LNCaP clone FGC (cell line): ENCODE data around the gene MTA2.
"Not testable (repeated sequence)": the region's sequence is repeated elsewhere in the genome, so short reads cannot be mapped to it uniquely, and the experiment has no call there.

Source experiments
- DNase-seq: peaks from one replicate; pipeline ENCODE4 v3.0.0-alpha.2; 2011; ENCODE audit warnings: low read depth
- H3K4me3 ChIP-seq: 2 replicates; pipeline ENCODE4 v1.5.1; 2011; ENCODE audit warnings: mild to moderate bottlenecking, low read depth, low read length, control low read depth
- CTCF ChIP-seq: IDR thresholded peaks from 2 replicates; pipeline ENCODE4 v1.5.1; 2012; ENCODE audit warnings: mild to moderate bottlenecking; ENCODE audit not compliant: control insufficient read depth, insufficient read depth; ENCODE audit errors: extremely low read depth

MTA2 gene

GRCh38 chr11:62592146-62592815, 9.4 kb downstream of the MTA2 start:
- TF ChIP-seq CTCF: no peak

GRCh38 chr11:62591448-62592145, 10.1 kb downstream of the MTA2 start, which contains the start of gene TUT1:
Gene TUT1, minus strand, starts transcription at chr11:62591523. Its CDS starts 38 bp downstream, at chr11:62591485.
- DNase-seq: peak; percentile 99
- no peak for TF ChIP-seq CTCF
- H3K4me3 ChIP-seq: peak within 1 kb of the TSS; percentile 100

More at GRCh38 chr11:62592146-62592815, 9.4 kb downstream of the MTA2 start:
- DNase-seq: no peak
- H3K4me3 ChIP-seq: peak overlapping the region; percentile 100

- no peak for TF ChIP-seq CTCF
- no peak overlapping the region for H3K4me3 ChIP-seq
- no peak for DNase-seq
These were observed 12.6 kb downstream of the MTA2 start for GRCh38 chr11:62588966-62589637.

- DNase-seq, H3K4me3 ChIP-seq: not testable (repeated sequence)
These were observed 16.3 kb downstream of the MTA2 start for GRCh38 chr11:62585356-62585755.

GRCh38 chr11:62581735-62582134, 19.9 kb downstream of the MTA2 start:
- H3K4me3 ChIP-seq, DNase-seq: not testable (repeated sequence)

- no peak overlapping the region for H3K4me3 ChIP-seq
- TF ChIP-seq CTCF: no peak
- DNase-seq: no peak
These were observed 20.5 kb downstream of the MTA2 start for GRCh38 chr11:62580959-62581715.

GRCh38 chr11:62579252-62579651, 22.4 kb downstream of the MTA2 start:
- no peak overlapping the region for H3K4me3 ChIP-seq
- no peak for DNase-seq
- no peak for TF ChIP-seq CTCF
